Measurements from ENCODE around the gene SYNPO2.

DNA sequence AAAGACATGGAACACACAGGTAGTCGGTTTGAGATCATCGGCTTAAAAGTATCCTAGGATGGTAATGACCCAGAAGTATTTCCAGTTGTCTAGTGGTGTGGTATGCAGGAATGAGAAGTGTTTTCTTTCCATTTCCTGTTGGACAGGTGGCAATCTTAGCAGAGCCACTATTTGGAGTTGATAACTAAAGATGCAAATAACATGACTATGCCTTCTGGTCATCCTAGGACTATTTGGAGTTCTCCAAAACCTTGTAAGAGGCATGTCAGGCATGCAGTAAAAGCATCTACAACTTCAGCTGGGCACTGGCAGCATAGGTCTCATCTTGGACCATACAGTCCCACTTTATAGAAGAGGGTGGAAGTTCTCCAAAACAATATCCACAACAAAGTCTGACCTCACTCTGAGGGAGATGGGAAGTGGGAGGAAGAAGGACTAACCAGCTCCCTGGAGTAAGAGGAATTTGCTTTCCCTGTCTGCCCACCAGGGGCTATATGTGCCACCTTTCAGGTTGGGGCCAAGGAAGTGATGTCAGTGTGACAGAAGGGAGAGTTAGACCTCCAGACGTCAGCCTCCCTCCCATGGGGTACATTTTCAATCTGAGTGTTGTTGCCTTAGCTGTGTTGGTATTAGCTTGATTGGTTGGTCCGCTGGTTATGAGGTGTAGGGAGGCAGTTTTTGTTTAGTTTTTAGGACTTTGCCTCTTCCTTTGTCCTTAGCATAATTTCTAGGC is 145.8 kb downstream of the SYNPO2 start:
- TF ChIP-seq POLR2A (IDR thresholded peaks at IDR 0.05; ENCODE audit: control extremely low read depth in 1 of 2, low read depth in 2 of 2, low read length in 2 of 2) (no peak), TAF1 (IDR thresholded peaks at IDR 0.05; ENCODE audit: low read depth, low read length) (no peak), POLR2AphosphoS5 (IDR thresholded peaks at IDR 0.05; ENCODE audit: low read depth, low read length) (no peak), TEAD4 (IDR thresholded peaks at IDR 0.05; ENCODE audit: low read depth, low read length) (no peak), SIN3A (conservative IDR thresholded peaks at IDR 0.05 in 1 of 2, IDR thresholded peaks at IDR 0.05 in 1 of 2; ENCODE audit: low read depth in 1 of 2, low read length in 2 of 2) (no peak), SIX5 (IDR thresholded peaks at IDR 0.05; ENCODE audit: low read depth, low read length) (no peak), RFX5 (IDR thresholded peaks at IDR 0.05; ENCODE audit: borderline replicate concordance, low read depth, low read length) (no peak), KDM5A (IDR thresholded peaks at IDR 0.05; ENCODE audit: low read length) (no peak), YY1 (IDR thresholded peaks at IDR 0.05; ENCODE audit: low read depth, low read length) (no peak), ASH2L (IDR thresholded peaks at IDR 0.05; ENCODE audit: low read length) (no peak), SIRT6 (IDR thresholded peaks at IDR 0.05; ENCODE audit: low read length) (no peak), NANOG (IDR thresholded peaks at IDR 0.05; ENCODE audit: insufficient read depth, low read depth, low read length, poor library complexity, severe bottlenecking) (no peak)
- TF ChIP-seq, protein P1, sequence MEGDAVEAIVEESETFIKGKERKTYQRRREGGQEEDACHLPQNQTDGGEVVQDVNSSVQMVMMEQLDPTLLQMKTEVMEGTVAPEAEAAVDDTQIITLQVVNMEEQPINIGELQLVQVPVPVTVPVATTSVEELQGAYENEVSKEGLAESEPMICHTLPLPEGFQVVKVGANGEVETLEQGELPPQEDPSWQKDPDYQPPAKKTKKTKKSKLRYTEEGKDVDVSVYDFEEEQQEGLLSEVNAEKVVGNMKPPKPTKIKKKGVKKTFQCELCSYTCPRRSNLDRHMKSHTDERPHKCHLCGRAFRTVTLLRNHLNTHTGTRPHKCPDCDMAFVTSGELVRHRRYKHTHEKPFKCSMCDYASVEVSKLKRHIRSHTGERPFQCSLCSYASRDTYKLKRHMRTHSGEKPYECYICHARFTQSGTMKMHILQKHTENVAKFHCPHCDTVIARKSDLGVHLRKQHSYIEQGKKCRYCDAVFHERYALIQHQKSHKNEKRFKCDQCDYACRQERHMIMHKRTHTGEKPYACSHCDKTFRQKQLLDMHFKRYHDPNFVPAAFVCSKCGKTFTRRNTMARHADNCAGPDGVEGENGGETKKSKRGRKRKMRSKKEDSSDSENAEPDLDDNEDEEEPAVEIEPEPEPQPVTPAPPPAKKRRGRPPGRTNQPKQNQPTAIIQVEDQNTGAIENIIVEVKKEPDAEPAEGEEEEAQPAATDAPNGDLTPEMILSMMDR (IDR thresholded peaks at IDR 0.05; ENCODE audit: control extremely low read depth in 1 of 3, insufficient read depth in 1 of 3, low read depth in 1 of 3, low read length in 3 of 3) = peak; percentile 35 to 59 (median 42)
- TF ChIP-seq, protein P2, sequence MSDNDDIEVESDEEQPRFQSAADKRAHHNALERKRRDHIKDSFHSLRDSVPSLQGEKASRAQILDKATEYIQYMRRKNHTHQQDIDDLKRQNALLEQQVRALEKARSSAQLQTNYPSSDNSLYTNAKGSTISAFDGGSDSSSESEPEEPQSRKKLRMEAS (IDR thresholded peaks at IDR 0.05) = no peak

Data from H1 (cell line).